LNCaP clone FGC (cell line): ENCODE data around the gene BCL2L11.

ENCODE experiments used
- DNase-seq: peaks from one replicate; pipeline ENCODE4 v3.0.0-alpha.2; 2011; ENCODE audit warnings: low read depth
- H3K4me3 ChIP-seq: 2 replicates; pipeline ENCODE4 v1.5.1; 2011; ENCODE audit warnings: mild to moderate bottlenecking, low read depth, low read length, control low read depth
- TF ChIP-seq, protein P1 (sequence below): IDR thresholded peaks from 2 replicates; pipeline ENCODE4 v1.5.1; 2012; ENCODE audit warnings: mild to moderate bottlenecking; ENCODE audit not compliant: control insufficient read depth, insufficient read depth; ENCODE audit errors: extremely low read depth

Gene BCL2L11

DNA sequence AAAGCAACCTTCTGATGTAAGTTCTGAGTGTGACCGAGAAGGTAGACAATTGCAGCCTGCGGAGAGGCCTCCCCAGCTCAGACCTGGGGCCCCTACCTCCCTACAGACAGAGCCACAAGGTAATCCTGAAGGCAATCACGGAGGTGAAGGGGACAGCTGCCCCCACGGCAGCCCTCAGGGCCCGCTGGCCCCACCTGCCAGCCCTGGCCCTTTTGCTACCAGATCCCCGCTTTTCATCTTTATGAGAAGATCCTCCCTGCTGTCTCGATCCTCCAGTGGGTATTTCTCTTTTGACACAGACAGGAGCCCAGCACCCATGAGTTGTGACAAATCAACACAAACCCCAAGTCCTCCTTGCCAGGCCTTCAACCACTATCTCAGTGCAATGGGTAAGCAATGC, 3.0 kb downstream of the BCL2L11 start:
- no peak for DNase-seq
- H3K4me3 ChIP-seq, result peak overlapping the region; percentile 84
- TF ChIP-seq, protein P1, sequence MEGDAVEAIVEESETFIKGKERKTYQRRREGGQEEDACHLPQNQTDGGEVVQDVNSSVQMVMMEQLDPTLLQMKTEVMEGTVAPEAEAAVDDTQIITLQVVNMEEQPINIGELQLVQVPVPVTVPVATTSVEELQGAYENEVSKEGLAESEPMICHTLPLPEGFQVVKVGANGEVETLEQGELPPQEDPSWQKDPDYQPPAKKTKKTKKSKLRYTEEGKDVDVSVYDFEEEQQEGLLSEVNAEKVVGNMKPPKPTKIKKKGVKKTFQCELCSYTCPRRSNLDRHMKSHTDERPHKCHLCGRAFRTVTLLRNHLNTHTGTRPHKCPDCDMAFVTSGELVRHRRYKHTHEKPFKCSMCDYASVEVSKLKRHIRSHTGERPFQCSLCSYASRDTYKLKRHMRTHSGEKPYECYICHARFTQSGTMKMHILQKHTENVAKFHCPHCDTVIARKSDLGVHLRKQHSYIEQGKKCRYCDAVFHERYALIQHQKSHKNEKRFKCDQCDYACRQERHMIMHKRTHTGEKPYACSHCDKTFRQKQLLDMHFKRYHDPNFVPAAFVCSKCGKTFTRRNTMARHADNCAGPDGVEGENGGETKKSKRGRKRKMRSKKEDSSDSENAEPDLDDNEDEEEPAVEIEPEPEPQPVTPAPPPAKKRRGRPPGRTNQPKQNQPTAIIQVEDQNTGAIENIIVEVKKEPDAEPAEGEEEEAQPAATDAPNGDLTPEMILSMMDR, result no peak

- no peak for DNase-seq
- H3K4me3 ChIP-seq, result no peak overlapping the region
Observed at GRCh38 chr2:111126581-111126980, 5.9 kb downstream of the BCL2L11 start.

DNA sequence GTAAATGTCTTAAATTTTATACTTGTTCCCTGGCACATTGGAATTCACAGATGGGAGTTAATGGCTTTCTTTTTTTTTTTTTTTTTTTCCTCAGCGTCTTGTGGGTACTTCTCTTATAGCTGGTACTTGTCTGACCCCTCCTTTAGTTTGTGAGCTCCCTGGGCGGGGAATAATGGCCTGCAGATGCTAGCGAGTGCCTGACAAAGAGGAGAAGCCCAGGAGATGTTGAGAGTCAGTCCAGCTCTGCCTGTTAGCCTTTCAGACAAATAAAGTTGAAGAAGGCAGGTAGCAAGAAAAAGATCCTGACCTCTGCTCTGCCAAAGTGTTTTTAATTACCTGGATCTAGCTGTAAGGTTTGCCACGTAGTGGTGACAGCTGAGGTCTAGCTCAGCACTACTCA, 6.6 kb downstream of the BCL2L11 start:
- no peak overlapping the region for H3K4me3 ChIP-seq
- DNase-seq, result no peak
- TF ChIP-seq, protein P1, result no peak

More at GRCh38 chr2:111126581-111126980, 5.9 kb downstream of the BCL2L11 start:
- TF ChIP-seq, protein P1, result no peak

GRCh38 chr2:111128096-111128495, 7.4 kb downstream of the BCL2L11 start:
- H3K4me3 ChIP-seq, result no peak overlapping the region
- TF ChIP-seq, protein P1, result no peak
- DNase-seq, result no peak

- no peak overlapping the region for H3K4me3 ChIP-seq
- TF ChIP-seq, protein P1, result no peak
- DNase-seq, result no peak
Observed at GRCh38 chr2:111133603-111134002, 12.9 kb downstream of the BCL2L11 start.

GRCh38 chr2:111134055-111134454, 13.3 kb downstream of the BCL2L11 start:
- no peak for DNase-seq
- H3K4me3 ChIP-seq, result no peak overlapping the region
- TF ChIP-seq, protein P1, result no peak

DNA sequence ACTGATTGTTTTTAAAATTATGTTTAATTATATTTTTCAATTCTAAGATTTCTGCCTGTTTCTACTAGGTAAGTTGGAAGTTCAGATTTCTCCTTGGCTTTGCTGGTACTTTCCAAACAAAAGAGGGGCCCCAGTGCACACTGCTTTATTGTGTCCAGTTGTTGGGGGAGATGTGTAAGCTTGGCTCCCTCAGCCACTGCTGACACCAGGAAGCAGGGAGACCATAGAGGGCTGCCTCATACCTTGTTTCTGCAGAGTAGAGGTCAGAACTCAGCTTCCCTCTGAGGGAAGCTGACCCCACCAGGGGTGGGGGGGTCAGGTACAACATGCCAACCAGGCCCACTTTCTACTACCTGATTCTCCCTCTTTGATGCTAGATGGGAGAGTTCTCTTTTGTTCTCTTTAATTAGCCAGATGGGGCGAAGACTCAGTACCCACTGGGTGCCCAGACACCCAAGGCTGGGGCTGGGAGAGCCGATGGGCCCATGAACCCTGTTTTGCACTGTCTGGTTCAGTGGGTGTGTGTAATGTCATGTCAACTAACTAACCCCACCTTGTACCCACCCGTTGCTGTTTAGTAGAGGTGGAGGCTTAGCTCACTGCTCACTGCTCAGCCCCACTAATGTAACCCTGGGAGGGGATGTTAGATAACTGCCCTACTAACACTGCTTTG, 14.7 kb downstream of the BCL2L11 start:
- no peak for DNase-seq

More for the DNA sequence above, 14.7 kb downstream of the BCL2L11 start:
- no peak overlapping the region for H3K4me3 ChIP-seq
- TF ChIP-seq, protein P1, result no peak
